ENCODE results near the gene NDEL1.

The NDEL1 gene

DNA sequence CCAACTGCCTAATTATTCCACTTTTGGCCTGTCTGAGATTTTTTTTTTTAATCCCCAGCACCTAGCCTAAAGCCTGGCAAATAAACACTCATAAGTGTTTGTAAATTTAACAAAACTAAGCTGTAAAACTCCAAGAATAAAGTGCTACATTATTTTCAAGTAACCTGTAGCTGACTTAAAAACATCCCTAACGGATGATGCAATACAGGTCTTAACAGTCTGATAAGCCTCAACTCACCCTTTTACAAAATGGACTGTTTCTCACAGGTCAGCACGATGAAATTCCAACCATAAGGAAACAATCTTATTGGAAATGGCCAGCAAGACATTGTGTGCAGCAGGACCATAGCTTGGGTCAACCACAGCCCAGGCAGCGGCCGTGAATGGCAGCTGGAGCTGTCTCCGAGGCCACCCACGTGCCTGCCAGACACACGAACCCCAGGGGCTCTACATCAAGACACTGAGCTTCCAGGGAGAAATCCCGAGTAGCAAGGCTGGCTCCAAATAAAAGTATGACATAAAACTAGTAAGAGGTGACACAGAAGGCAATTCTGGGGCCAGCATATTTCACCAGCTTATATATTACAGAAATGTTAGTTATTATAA, 58.9 kb downstream of the NDEL1 start:
- Histone ChIP-seq H3K27ac (ENCODE audit: low read depth, low read length, poor library complexity, severe bottlenecking) (no peak overlapping the region), H4K20me1 (ENCODE audit: insufficient read depth, low read length) (no peaks in the 10 kb centered on the region), H3K9me3 (ENCODE audit: low read length) (no peaks in the 10 kb centered on the region), H3K9ac (ENCODE audit: low read length) (no peak overlapping the region), H3K4me1 (ENCODE audit: insufficient read depth, low read length, severe bottlenecking) (no peaks in the 10 kb centered on the region), H2AFZ (ENCODE audit: low read length) (no peak overlapping the region), H3K9me2 (ENCODE audit: low read depth, low read length) (no peaks in the 10 kb centered on the region), H3K79me2 (ENCODE audit: insufficient read depth, low read length) (no peaks in the 10 kb centered on the region), H3K4me3 (ENCODE audit: low read depth, low read length, poor library complexity, severe bottlenecking) (no peak overlapping the region), H3K27me3 (ENCODE audit: insufficient read depth, low read length) (no peaks in the 10 kb centered on the region), H3K36me3 (ENCODE audit: insufficient read depth, low read length) (peaks cover 20% of the 10 kb centered on the region), H3F3A (ENCODE audit: insufficient read depth, low read length) (no peaks in the 10 kb centered on the region), H3K4me2 (ENCODE audit: low read length) (no peak overlapping the region)
- no peak for TF ChIP-seq EZH2 (IDR thresholded peaks at IDR 0.05; ENCODE audit: borderline replicate concordance, low read length)
- TF ChIP-seq, protein P1, sequence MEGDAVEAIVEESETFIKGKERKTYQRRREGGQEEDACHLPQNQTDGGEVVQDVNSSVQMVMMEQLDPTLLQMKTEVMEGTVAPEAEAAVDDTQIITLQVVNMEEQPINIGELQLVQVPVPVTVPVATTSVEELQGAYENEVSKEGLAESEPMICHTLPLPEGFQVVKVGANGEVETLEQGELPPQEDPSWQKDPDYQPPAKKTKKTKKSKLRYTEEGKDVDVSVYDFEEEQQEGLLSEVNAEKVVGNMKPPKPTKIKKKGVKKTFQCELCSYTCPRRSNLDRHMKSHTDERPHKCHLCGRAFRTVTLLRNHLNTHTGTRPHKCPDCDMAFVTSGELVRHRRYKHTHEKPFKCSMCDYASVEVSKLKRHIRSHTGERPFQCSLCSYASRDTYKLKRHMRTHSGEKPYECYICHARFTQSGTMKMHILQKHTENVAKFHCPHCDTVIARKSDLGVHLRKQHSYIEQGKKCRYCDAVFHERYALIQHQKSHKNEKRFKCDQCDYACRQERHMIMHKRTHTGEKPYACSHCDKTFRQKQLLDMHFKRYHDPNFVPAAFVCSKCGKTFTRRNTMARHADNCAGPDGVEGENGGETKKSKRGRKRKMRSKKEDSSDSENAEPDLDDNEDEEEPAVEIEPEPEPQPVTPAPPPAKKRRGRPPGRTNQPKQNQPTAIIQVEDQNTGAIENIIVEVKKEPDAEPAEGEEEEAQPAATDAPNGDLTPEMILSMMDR (IDR thresholded peaks at IDR 0.05; ENCODE audit: low read length): no peak

GRCh38 chr17:8496081-8496480, 60.4 kb downstream of the NDEL1 start:
- Histone ChIP-seq H3K9me3 (ENCODE audit: low read length) (no peaks in the 10 kb centered on the region), H3F3A (ENCODE audit: insufficient read depth, low read length) (no peaks in the 10 kb centered on the region), H3K4me1 (ENCODE audit: insufficient read depth, low read length, severe bottlenecking) (no peaks in the 10 kb centered on the region), H3K4me2 (ENCODE audit: low read length) (no peak overlapping the region), H2AFZ (ENCODE audit: low read length) (no peak overlapping the region), H3K36me3 (ENCODE audit: insufficient read depth, low read length) (peaks cover 30% of the 10 kb centered on the region), H3K27ac (ENCODE audit: low read depth, low read length, poor library complexity, severe bottlenecking) (no peak overlapping the region), H3K9ac (ENCODE audit: low read length) (no peak overlapping the region), H3K79me2 (ENCODE audit: insufficient read depth, low read length) (no peaks in the 10 kb centered on the region), H3K27me3 (ENCODE audit: insufficient read depth, low read length) (no peaks in the 10 kb centered on the region), H4K20me1 (ENCODE audit: insufficient read depth, low read length) (no peaks in the 10 kb centered on the region), H3K9me2 (ENCODE audit: low read depth, low read length) (no peaks in the 10 kb centered on the region), H3K4me3 (ENCODE audit: low read depth, low read length, poor library complexity, severe bottlenecking) (no peak overlapping the region)
- TF ChIP-seq, protein P1 (IDR thresholded peaks at IDR 0.05; ENCODE audit: low read length): no peak
- no peak for TF ChIP-seq EZH2 (IDR thresholded peaks at IDR 0.05; ENCODE audit: borderline replicate concordance, low read length)

DNA sequence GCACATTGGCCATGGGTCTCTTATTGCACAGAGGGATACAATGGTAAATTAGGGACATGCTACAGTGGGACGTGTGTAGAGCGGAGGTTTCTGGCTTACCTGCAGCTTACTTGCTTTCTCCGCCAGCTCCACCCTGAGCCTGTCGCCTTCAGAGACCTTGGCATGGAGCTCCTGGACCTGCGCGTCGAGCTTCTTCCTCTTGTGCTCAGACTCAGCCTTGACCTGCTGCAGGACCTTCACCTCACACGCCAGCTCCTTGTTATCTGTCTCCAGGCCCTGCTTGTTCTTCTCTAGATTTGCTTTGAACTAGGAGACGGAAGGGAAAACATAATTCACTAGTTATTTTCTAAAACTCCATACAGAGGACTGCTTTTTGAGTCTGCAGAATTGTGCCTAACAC, 63.5 kb downstream of the NDEL1 start:
- Histone ChIP-seq H3K36me3 (ENCODE audit: insufficient read depth, low read length) (peaks cover 13% of the 10 kb centered on the region; the same call in 1 of the 2 replicates), H3K27ac (ENCODE audit: low read depth, low read length, poor library complexity, severe bottlenecking) (no peak overlapping the region), H3K9me3 (ENCODE audit: low read length) (no peaks in the 10 kb centered on the region)

More for the DNA sequence above, 63.5 kb downstream of the NDEL1 start:
- no peaks in the 10 kb centered on the region for H3F3A ChIP-seq (ENCODE audit: insufficient read depth, low read length)
- H3K27me3 ChIP-seq (ENCODE audit: insufficient read depth, low read length): no peaks in the 10 kb centered on the region
- no peaks in the 10 kb centered on the region for H3K4me1 ChIP-seq (ENCODE audit: insufficient read depth, low read length, severe bottlenecking)
- H3K9ac ChIP-seq (ENCODE audit: low read length): no peak overlapping the region
- no peaks in the 10 kb centered on the region for H4K20me1 ChIP-seq (ENCODE audit: insufficient read depth, low read length)
- H2AFZ ChIP-seq (ENCODE audit: low read length): no peak overlapping the region
- H3K4me3 ChIP-seq (ENCODE audit: low read depth, low read length, poor library complexity, severe bottlenecking): no peak overlapping the region
- TF ChIP-seq EZH2 (IDR thresholded peaks at IDR 0.05; ENCODE audit: borderline replicate concordance, low read length): no peak
- TF ChIP-seq, protein P1 (IDR thresholded peaks at IDR 0.05; ENCODE audit: low read length): no peak
- H3K79me2 ChIP-seq (ENCODE audit: insufficient read depth, low read length): no peaks in the 10 kb centered on the region
- H3K4me2 ChIP-seq (ENCODE audit: low read length): no peak overlapping the region
- H3K9me2 ChIP-seq (ENCODE audit: low read depth, low read length): no peaks in the 10 kb centered on the region
